OCI-LY3 (cell line): Measurements from ENCODE around the gene FBXW9.

Experiments used
- H2AFZ ChIP-seq: fragments of 200-600, 300-600 bp; shearing (Covaris generic); 2 replicates; pipeline ENCODE4 v1.6.0; 2014; ENCODE audit warnings: antibody characterized with exemption, low read depth, low read length
- H3K27ac ChIP-seq: fragments of 200-600, 300-600 bp; sonication (generic); 2 replicates; pipeline ENCODE4 v1.5.1; 2014; ENCODE audit warnings: mild to moderate bottlenecking, low read length, moderate library complexity, mixed read lengths
- H3K27me3 ChIP-seq: fragments of 200-600, 300-600 bp; sonication (generic); 2 replicates; pipeline ENCODE4 v1.6.1; 2014; ENCODE audit warnings: low read depth, low read length, mixed read lengths
- H3K36me3 ChIP-seq: fragments of 200-600, 300-600 bp; sonication (generic); replicated peaks from 2 replicates; pipeline ENCODE3; 2014; ENCODE audit warnings: low read depth, low read length, mixed read lengths
- H3K4me1 ChIP-seq: fragments of 300-600, 200-600 bp; sonication (generic); 2 replicates; pipeline ENCODE4 v1.6.1; 2014; ENCODE audit warnings: low read length, mixed read lengths
- H3K4me2 ChIP-seq: fragments of 200-600, 300-600 bp; sonication (generic); 2 replicates; pipeline ENCODE4 v1.6.1; 2014; ENCODE audit warnings: low read length, mixed read lengths
- H3K4me3 ChIP-seq: fragments of 300-600, 200-600 bp; sonication (generic); 2 replicates; pipeline ENCODE4 v1.5.1; 2014; ENCODE audit warnings: antibody characterized with exemption, mild to moderate bottlenecking, low read length, moderate library complexity
- H3K79me2 ChIP-seq: fragments of 300-600, 200-600 bp; shearing (Covaris generic); 2 replicates; pipeline ENCODE4 v1.6.1; 2014; ENCODE audit warnings: mild to moderate bottlenecking, low read length, mixed read lengths
- H3K9ac ChIP-seq: fragments of 300-600, 200-600 bp; shearing (Covaris generic); 2 replicates; pipeline ENCODE4 v1.6.0; 2014; ENCODE audit warnings: mild to moderate bottlenecking, low read length, moderate library complexity
- H3K9me3 ChIP-seq: fragments of 200-600, 300-600 bp; shearing (Covaris generic); 2 replicates; pipeline ENCODE4 v1.6.1; 2014; ENCODE audit warnings: low read length, mixed read lengths; ENCODE audit not compliant: insufficient read depth
- H4K20me1 ChIP-seq: fragments of 200-600, 300-600 bp; sonication (generic); 2 replicates; pipeline ENCODE4 v1.6.1; 2016; ENCODE audit warnings: low read length, mixed read lengths; ENCODE audit not compliant: insufficient read depth
- EZH2phosphoT487 ChIP-seq: fragments of 200-600 bp; shearing (Covaris generic); IDR thresholded peaks from 2 replicates; pipeline ENCODE4 v1.6.1; 2018; ENCODE audit warnings: antibody characterized with exemption, mixed run types, low read depth
- TF ChIP-seq, protein P1 (sequence below): fragments of 200-600, 300-600 bp; sonication (generic); IDR thresholded peaks from 2 replicates; pipeline ENCODE4 v1.5.1; 2014; ENCODE audit warnings: antibody characterized with exemption, low read length, low read depth

FBXW9 gene

DNA sequence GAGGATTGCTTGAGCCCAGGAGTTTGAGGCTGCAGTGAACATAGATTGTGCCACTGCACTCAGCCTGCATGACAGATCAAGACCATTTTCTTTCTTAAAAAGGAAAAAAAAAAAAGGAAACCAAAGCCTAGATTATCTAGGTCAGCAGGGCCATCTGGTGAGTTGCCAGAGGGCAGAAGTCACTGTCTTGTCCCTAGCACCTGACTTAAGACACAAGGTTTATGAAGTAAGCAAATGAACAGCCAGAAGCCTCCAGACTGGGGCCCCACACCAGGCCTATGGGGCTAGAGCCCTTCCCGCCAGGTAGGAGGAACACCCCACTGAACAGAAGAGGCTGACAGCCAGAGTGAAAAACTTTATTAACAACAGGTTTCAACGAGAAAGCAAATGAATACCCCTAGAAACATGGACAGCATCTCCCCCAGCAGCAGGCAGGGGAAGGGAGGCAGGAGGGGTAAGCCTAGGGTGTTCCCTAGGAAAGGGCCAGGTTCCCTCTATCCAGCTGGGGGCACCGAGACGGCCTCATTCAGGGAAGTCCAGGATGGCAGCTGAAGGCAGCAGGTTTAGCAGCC is 28.6 kb downstream of the FBXW9 start:
- Histone ChIP-seq H3K9me3 (no peaks in the 10 kb centered on the region), H2AFZ (no peak overlapping the region), H3K79me2 (peaks cover 73% of the 10 kb centered on the region), H3K4me3 (peak overlapping the region; percentile 88; the same call in 1 of the 2 replicates), H4K20me1 (no peaks in the 10 kb centered on the region), H3K4me2 (peak overlapping the region; percentile 96), H3K27ac (no peak overlapping the region), H3K36me3 (peaks cover 20% of the 10 kb centered on the region), H3K9ac (no peak overlapping the region), H3K4me1 (peaks cover 38% of the 10 kb centered on the region), H3K27me3 (no peaks in the 10 kb centered on the region)
- TF ChIP-seq EZH2phosphoT487: no peak
- TF ChIP-seq, protein P1, sequence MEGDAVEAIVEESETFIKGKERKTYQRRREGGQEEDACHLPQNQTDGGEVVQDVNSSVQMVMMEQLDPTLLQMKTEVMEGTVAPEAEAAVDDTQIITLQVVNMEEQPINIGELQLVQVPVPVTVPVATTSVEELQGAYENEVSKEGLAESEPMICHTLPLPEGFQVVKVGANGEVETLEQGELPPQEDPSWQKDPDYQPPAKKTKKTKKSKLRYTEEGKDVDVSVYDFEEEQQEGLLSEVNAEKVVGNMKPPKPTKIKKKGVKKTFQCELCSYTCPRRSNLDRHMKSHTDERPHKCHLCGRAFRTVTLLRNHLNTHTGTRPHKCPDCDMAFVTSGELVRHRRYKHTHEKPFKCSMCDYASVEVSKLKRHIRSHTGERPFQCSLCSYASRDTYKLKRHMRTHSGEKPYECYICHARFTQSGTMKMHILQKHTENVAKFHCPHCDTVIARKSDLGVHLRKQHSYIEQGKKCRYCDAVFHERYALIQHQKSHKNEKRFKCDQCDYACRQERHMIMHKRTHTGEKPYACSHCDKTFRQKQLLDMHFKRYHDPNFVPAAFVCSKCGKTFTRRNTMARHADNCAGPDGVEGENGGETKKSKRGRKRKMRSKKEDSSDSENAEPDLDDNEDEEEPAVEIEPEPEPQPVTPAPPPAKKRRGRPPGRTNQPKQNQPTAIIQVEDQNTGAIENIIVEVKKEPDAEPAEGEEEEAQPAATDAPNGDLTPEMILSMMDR: no peak

DNA sequence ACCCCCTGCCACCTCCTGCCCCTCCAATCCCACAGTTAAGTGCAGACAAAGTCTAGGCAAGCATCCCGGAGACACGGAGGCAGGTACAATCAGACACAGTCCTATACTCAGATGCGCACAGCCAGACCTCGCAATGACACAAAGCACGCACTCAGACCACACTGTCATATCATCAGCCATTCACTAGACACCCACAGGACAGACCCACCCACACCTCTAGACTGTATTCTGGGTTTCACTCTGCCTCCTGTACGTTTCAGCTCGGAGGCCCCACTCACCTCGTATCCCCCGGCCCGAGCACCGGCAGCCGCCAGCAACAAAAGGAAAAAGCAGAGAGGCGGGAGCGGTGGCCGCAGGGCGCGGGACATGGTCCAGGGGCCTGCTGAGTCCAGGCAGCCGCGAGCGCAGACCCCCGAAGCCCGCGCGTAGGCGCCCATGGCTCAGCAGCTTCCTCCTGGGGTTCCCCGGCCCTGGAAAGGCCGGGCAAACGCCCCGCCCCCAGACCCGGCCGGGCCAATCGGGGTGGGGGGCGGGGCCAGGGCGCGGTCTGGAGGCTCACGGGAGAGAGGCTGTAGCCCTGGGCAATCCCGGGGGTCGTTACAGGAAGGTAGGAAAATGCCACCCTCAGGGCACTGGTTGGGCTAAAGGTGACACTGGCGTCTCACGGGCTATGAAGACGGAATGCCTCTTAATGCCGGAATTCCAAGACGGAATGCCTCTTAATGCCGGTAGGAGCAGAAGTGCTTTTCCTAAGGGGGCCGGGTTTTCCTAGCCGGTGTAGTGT is 30.0 kb downstream of the FBXW9 start, which contains the start of the genes MAN2B1 and WDR83:
TSS of gene MAN2B1 (minus strand) at position 478 of the 784 bp plus-strand sequence. CDS start at position 437, 41 bp downstream.
TSS of gene WDR83 (plus strand) at position 543 of the 784 bp plus-strand sequence. CDS start 2,984 bp downstream, outside the sequence.
- Histone ChIP-seq H4K20me1 (no peaks in the 10 kb centered on the region), H3K9ac (peak within 1 kb of the TSS; percentile 97), H3K27ac (peak within 1 kb of the TSS; percentile 85), H3K27me3 (no peaks in the 10 kb centered on the region), H3K4me3 (peak within 1 kb of the TSS; percentile 91), H3K79me2 (peaks cover 73% of the 10 kb centered on the region), H3K36me3 (peaks cover 30% of the 10 kb centered on the region), H3K4me2 (peak within 1 kb of the TSS; percentile 83), H3K4me1 (peaks cover 38% of the 10 kb centered on the region), H2AFZ (0 out of 2 replicates have a peak within 1 kb of the TSS, but pooled peaks have one; percentile 29), H3K9me3 (no peaks in the 10 kb centered on the region)
- TF ChIP-seq, protein P1: no peak
- no peak for TF ChIP-seq EZH2phosphoT487

DNA sequence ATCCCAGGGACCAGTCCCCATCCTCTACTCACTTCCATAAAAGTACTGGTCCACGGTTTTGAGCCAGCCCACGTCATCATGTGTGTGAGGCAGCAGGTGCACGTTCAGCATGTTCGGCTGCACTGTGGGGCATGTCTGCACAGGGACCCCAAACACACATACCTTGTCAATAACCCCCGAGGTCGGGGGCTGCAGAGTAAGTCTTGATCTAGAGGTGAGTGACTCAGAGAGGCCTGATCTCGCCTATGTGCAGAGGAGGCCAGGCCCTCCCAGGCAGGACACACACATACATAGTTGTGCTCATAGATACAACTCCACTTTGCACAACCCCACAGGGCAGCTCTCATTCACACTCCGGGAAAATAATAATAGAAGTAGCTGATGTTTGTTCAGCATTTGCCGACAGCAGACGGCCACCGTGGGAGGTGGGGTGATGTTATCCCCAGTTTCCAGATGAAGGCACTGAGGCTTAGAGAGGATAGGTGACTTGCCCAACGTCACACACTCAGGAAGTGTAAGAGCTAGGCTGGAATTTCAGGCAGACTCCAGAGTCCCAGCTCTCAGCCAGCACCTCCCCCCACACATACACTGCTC is 30.7 kb downstream of the FBXW9 start:
- peak overlapping the region; percentile 83 for H3K4me2 ChIP-seq
- no peaks in the 10 kb centered on the region for H4K20me1 ChIP-seq
- peak overlapping the region; percentile 97 for H3K9ac ChIP-seq
- H3K79me2 ChIP-seq: peaks cover 73% of the 10 kb centered on the region
- no peaks in the 10 kb centered on the region for H3K9me3 ChIP-seq
- no peak overlapping the region for H2AFZ ChIP-seq
- H3K4me3 ChIP-seq: peak overlapping the region; percentile 91
- H3K27me3 ChIP-seq: no peaks in the 10 kb centered on the region
- H3K27ac ChIP-seq: peak overlapping the region; percentile 85
- H3K4me1 ChIP-seq: peaks cover 38% of the 10 kb centered on the region
- peaks cover 37% of the 10 kb centered on the region for H3K36me3 ChIP-seq
- TF ChIP-seq, protein P1: no peak
- no peak for TF ChIP-seq EZH2phosphoT487

DNA sequence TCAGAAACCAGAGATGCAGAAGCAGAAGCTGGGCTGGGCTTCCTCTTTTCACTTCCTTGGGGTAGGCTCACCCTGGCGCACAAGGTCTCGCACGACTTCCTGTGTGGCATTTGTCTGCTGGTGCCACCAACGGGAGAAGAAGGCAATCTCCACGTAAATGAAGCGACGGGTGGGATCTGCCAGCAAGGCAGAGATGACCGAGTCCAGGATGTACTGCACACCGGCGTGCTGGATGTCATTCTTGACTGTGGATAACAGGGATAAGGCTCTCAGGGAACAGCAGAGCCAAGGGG is 31.2 kb downstream of the FBXW9 start:
- Histone ChIP-seq H3K79me2 (peaks cover 67% of the 10 kb centered on the region), H3K9me3 (no peaks in the 10 kb centered on the region), H3K27me3 (no peaks in the 10 kb centered on the region), H2AFZ (no peak overlapping the region), H3K4me2 (peak overlapping the region; percentile 83), H3K4me3 (peak overlapping the region; percentile 91), H3K36me3 (peaks cover 41% of the 10 kb centered on the region), H3K27ac (peak overlapping the region; percentile 85), H4K20me1 (no peaks in the 10 kb centered on the region), H3K9ac (peak overlapping the region; percentile 97), H3K4me1 (peaks cover 33% of the 10 kb centered on the region)
- TF ChIP-seq, protein P1: peak; percentile 19; the same call in 1 of the 2 replicates
- TF ChIP-seq EZH2phosphoT487: no peak
